ENCODE results near the gene TMA16. TPM values are rescaled to one million over a fixed set of nuclear protein-coding genes. Genes with fewer than 3 reads are reported as not detected.
"Not testable (repeated sequence)": the region's sequence is repeated elsewhere in the genome, so short reads cannot be mapped to it uniquely, and the experiment has no call there.

The TMA16 gene
- 61.4 TPM for polyA plus RNA-seq (2013, experiment 1 of 2)
- polyA plus RNA-seq (2013, experiment 2 of 2) = 61.7 TPM

DNA sequence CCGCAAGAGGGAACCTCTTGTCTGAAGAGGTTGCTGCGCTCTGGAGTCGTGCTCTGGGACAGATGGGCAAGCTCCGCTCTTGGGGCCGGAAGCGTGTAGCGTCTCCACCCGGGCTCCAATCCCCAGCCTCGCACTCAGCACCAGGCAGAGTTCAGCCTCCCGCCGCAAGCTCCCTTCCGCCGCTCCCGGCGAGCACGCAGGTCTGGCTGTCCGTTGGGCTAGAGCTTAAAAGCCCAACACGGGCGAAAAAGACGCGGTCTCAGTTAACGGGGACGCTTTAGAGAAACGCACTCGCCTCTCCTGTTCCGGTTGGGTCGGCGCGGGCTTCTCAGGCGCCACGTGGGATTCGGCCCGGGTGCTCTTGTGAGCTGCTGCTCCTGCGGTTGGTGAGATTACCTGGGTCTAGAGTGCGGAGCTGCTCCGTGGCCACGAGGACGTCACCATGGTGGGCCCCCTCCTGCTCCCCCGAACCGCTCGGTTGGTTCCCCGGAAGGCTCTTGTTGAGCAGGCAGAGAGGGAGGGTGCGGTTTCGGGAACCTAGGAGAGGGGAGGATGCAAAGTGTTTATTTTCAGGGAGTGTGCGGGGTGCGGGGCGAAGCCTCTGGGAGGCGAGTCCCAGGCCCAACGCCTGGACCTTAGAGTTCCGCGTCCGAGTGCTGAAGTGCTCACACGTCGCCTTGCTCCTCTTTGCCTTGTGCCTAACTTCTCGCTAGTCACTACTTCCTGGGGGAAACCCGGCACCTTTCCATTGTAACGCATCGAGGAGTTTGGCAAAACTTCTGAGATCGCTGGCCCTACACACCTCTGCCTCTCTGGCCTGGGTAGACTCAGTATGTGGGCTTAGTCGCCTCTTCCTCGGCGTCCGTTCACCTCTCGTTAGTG is at the start of gene TMA16:
TMA16 (plus strand) TSS at position 331 of the 882 bp plus-strand sequence; CDS start at position 443, 112 bp downstream.
- Histone ChIP-seq H2BK12ac (ENCODE audit: low read length in 2 of 2) (no peak within 1 kb of the TSS), H3K18ac (ENCODE audit: low read depth in 1 of 2, low read length in 2 of 2) (peak within 1 kb of the TSS; percentile 83 to 84), H4K8ac (ENCODE audit: low read length) (peak within 1 kb of the TSS; percentile 92), H3K4ac (ENCODE audit: low read depth in 1 of 2, low read length in 2 of 2) (peak within 1 kb of the TSS; percentile 67 to 83), H3K36me3 (ENCODE audit: control insufficient read depth in 1 of 2, insufficient read depth in 2 of 2, low read depth in 1 of 2, low read length in 2 of 2) (no peaks in the 10 kb centered on the region), H3K23ac (ENCODE audit: low read length in 2 of 2) (no peak within 1 kb of the TSS), H3K4me3 (ENCODE audit: insufficient read depth in 1 of 2, low read depth in 1 of 2, low read length in 2 of 2) (peak within 1 kb of the TSS; percentile 82 to 97), H3K14ac (ENCODE audit: low read length in 2 of 2) (no peak within 1 kb of the TSS), H3K27ac (ENCODE audit: low read length, poor library complexity, severe bottlenecking) (peak within 1 kb of the TSS; percentile 87), H4K91ac (ENCODE audit: low read length) (peak within 1 kb of the TSS; percentile 72), H3K27me3 (ENCODE audit: control insufficient read depth in 1 of 2, insufficient read depth in 1 of 2, low read length in 2 of 2) (no peaks in the 10 kb centered on the region), H2BK5ac (ENCODE audit: low read depth, low read length, poor library complexity, severe bottlenecking) (peak within 1 kb of the TSS; percentile 58), H3K9me3 (ENCODE audit: control insufficient read depth, low read length) (no peaks in the 10 kb centered on the region), H2BK15ac (ENCODE audit: low read depth, poor library complexity, severe bottlenecking) (peak within 1 kb of the TSS; percentile 61), H2AFZ (ENCODE audit: low read depth, low read length) (peak within 1 kb of the TSS; percentile 32), H2AK5ac (ENCODE audit: low read length, severe bottlenecking) (no peak within 1 kb of the TSS), H3K4me2 (ENCODE audit: low read length, poor library complexity, severe bottlenecking) (peak within 1 kb of the TSS; percentile 32), H3K79me1 (replicated peaks; ENCODE audit: low read length, poor library complexity, severe bottlenecking) (peaks cover 2% of the 10 kb centered on the region), H3K9ac (ENCODE audit: low read length) (peak within 1 kb of the TSS; percentile 97), H3K4me1 (ENCODE audit: control insufficient read depth, insufficient read depth, low read depth, low read length) (no peaks in the 10 kb centered on the region), H2BK120ac (ENCODE audit: low read depth, low read length) (peak within 1 kb of the TSS; percentile 71)
- DNase-seq = peak; percentile 96
- under 1% methylated on average over 64 of the region's 64 CpGs for WGBS

DNA sequence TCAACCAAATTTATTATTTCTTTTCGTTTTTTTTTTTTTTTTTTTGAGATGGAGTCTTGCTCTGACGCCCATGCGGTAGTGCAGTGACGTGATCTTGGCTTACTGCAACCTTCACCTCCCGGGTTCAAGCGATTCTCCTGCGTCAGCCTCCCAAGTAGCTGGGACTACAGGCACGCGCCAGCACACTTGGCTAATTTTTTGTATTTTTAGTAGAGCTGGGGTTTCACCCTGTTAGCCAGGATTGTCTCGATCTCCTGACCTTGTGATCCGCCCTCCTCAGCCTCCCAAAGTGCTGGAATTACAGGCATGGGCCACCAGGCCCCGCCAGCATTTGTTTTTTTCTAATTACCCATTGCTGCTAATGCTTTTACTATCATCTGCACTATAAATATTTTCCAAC is 47.5 kb upstream of the TMA16 start:
- H3K27me3 ChIP-seq (ENCODE audit: control insufficient read depth in 1 of 2, insufficient read depth in 1 of 2, low read length in 2 of 2); H3K9me3 ChIP-seq (ENCODE audit: control insufficient read depth, low read length); H2AFZ ChIP-seq (ENCODE audit: low read depth, low read length); H4K91ac ChIP-seq (ENCODE audit: low read length); H2BK120ac ChIP-seq (ENCODE audit: low read depth, low read length); H3K4me1 ChIP-seq (ENCODE audit: control insufficient read depth, insufficient read depth, low read depth, low read length); H2BK15ac ChIP-seq (ENCODE audit: low read depth, poor library complexity, severe bottlenecking); H2BK12ac ChIP-seq (ENCODE audit: low read length in 2 of 2); H3K4me3 ChIP-seq (ENCODE audit: insufficient read depth in 1 of 2, low read depth in 1 of 2, low read length in 2 of 2); H2BK5ac ChIP-seq (ENCODE audit: low read depth, low read length, poor library complexity, severe bottlenecking); H3K4me2 ChIP-seq (ENCODE audit: low read length, poor library complexity, severe bottlenecking); H3K9ac ChIP-seq (ENCODE audit: low read length); H3K4ac ChIP-seq (ENCODE audit: low read depth in 1 of 2, low read length in 2 of 2); H3K23ac ChIP-seq (ENCODE audit: low read length in 2 of 2); H3K27ac ChIP-seq (ENCODE audit: low read length, poor library complexity, severe bottlenecking); H3K36me3 ChIP-seq (ENCODE audit: control insufficient read depth in 1 of 2, insufficient read depth in 2 of 2, low read depth in 1 of 2, low read length in 2 of 2); H2AK5ac ChIP-seq (ENCODE audit: low read length, severe bottlenecking); H3K14ac ChIP-seq (ENCODE audit: low read length in 2 of 2); H4K8ac ChIP-seq (ENCODE audit: low read length); H3K18ac ChIP-seq (ENCODE audit: low read depth in 1 of 2, low read length in 2 of 2); H3K79me1 ChIP-seq (replicated peaks; ENCODE audit: low read length, poor library complexity, severe bottlenecking); DNase-seq: not testable (repeated sequence)
- 96% methylated on average over 12 of the region's 12 CpGs for WGBS

DNA sequence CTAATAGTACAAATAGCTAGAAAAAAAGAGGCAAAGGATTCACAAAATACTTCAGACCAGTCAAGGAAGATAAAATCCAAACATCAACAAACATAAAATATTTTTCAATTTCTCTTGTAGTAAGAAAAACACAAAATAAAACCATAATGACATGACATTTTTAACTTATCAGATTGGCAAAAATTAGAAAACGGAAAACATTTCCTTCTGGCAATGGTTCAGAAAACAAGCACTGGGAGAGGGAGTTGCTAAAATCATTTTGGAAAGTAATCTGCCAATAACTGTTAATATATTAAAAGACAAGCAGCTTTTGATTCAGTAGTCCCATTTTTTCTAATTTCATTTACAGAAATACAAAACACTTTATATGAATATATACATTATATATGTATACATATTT is 47.0 kb upstream of the TMA16 start:
- WGBS = no CpG with 5 or more reads among the region's 1 CpG
- no peak overlapping the region for H3K9ac ChIP-seq (ENCODE audit: low read length)
- DNase-seq = no peak
- H3K14ac ChIP-seq (ENCODE audit: low read length in 2 of 2) = no peak overlapping the region
- H2BK12ac ChIP-seq (ENCODE audit: low read length in 2 of 2) = no peak overlapping the region
- no peak overlapping the region for H3K23ac ChIP-seq (ENCODE audit: low read length in 2 of 2)
- no peak overlapping the region for H3K4ac ChIP-seq (ENCODE audit: low read depth in 1 of 2, low read length in 2 of 2)
- H3K4me3 ChIP-seq (ENCODE audit: insufficient read depth in 1 of 2, low read depth in 1 of 2, low read length in 2 of 2) = no peak overlapping the region
- no peak overlapping the region for H2BK5ac ChIP-seq (ENCODE audit: low read depth, low read length, poor library complexity, severe bottlenecking)
- H3K4me1 ChIP-seq (ENCODE audit: control insufficient read depth, insufficient read depth, low read depth, low read length) = no peaks in the 10 kb centered on the region
- no peak overlapping the region for H2AK5ac ChIP-seq (ENCODE audit: low read length, severe bottlenecking)
- H4K8ac ChIP-seq (ENCODE audit: low read length) = no peak overlapping the region
- no peak overlapping the region for H3K4me2 ChIP-seq (ENCODE audit: low read length, poor library complexity, severe bottlenecking)
- no peaks in the 10 kb centered on the region for H3K36me3 ChIP-seq (ENCODE audit: control insufficient read depth in 1 of 2, insufficient read depth in 2 of 2, low read depth in 1 of 2, low read length in 2 of 2)
- H3K27ac ChIP-seq (ENCODE audit: low read length, poor library complexity, severe bottlenecking) = no peak overlapping the region
- H3K9me3 ChIP-seq (ENCODE audit: control insufficient read depth, low read length) = no peaks in the 10 kb centered on the region
- no peak overlapping the region for H2BK120ac ChIP-seq (ENCODE audit: low read depth, low read length)
- H3K27me3 ChIP-seq (ENCODE audit: control insufficient read depth in 1 of 2, insufficient read depth in 1 of 2, low read length in 2 of 2) = no peaks in the 10 kb centered on the region
- no peaks in the 10 kb centered on the region for H3K79me1 ChIP-seq (replicated peaks; ENCODE audit: low read length, poor library complexity, severe bottlenecking)
- no peak overlapping the region for H4K91ac ChIP-seq (ENCODE audit: low read length)
- no peak overlapping the region for H2BK15ac ChIP-seq (ENCODE audit: low read depth, poor library complexity, severe bottlenecking)
- H3K18ac ChIP-seq (ENCODE audit: low read depth in 1 of 2, low read length in 2 of 2) = no peak overlapping the region
- no peak overlapping the region for H2AFZ ChIP-seq (ENCODE audit: low read depth, low read length)

DNA sequence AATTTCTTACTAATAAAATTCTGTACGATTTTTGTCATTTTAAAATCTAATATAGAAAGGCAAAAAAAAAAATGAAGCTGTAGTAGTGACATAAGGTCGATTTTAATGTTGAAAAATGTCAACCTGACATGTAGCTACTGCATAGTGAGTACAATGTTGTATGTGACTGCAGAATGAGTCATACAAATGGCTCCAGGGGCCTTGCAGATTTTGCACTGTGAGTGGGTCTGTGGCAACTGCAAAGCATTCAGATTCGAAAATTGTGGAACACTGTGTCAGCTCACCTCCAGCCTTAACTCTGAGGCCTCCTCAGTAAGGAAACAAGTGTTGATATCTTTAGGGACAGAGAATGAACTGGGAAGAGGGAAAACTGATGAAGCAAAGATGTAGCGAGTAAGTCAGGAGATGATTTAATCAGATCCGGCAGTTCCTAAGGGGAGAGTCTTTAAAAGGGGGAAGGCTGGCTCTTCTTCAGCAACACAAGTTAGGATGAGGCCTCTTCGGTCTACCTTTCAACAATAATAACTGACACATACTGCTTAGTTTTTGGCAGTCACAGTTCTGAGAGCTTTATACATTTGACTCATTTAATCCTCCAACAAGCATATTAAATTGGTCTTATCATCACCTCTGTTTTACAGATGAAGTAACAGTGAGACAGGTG is 45.8 kb upstream of the TMA16 start:
- H2BK120ac ChIP-seq (ENCODE audit: low read depth, low read length) = no peak overlapping the region
- H3K36me3 ChIP-seq (ENCODE audit: control insufficient read depth in 1 of 2, insufficient read depth in 2 of 2, low read depth in 1 of 2, low read length in 2 of 2) = no peaks in the 10 kb centered on the region
- H2BK15ac ChIP-seq (ENCODE audit: low read depth, poor library complexity, severe bottlenecking) = no peak overlapping the region
- H2AK5ac ChIP-seq (ENCODE audit: low read length, severe bottlenecking) = no peak overlapping the region
- no peaks in the 10 kb centered on the region for H3K4me1 ChIP-seq (ENCODE audit: control insufficient read depth, insufficient read depth, low read depth, low read length)
- H2AFZ ChIP-seq (ENCODE audit: low read depth, low read length) = peak overlapping the region; percentile 69
- no peak overlapping the region for H3K14ac ChIP-seq (ENCODE audit: low read length in 2 of 2)
- no peak overlapping the region for H3K4me2 ChIP-seq (ENCODE audit: low read length, poor library complexity, severe bottlenecking)
- no peak overlapping the region for H3K9ac ChIP-seq (ENCODE audit: low read length)
- 58% methylated on average over 6 of the region's 6 CpGs for WGBS
- no peak overlapping the region for H3K23ac ChIP-seq (ENCODE audit: low read length in 2 of 2)
- peak overlapping the region in 1 of 2 experiments; percentile 49 for H3K4ac ChIP-seq (ENCODE audit: low read depth in 1 of 2, low read length in 2 of 2)
- H3K27ac ChIP-seq (ENCODE audit: low read length, poor library complexity, severe bottlenecking) = no peak overlapping the region
- no peak overlapping the region for H2BK5ac ChIP-seq (ENCODE audit: low read depth, low read length, poor library complexity, severe bottlenecking)
- H4K91ac ChIP-seq (ENCODE audit: low read length) = no peak overlapping the region
- peak overlapping the region in 1 of 2 experiments; percentile 50 for H3K18ac ChIP-seq (ENCODE audit: low read depth in 1 of 2, low read length in 2 of 2)
- H3K9me3 ChIP-seq (ENCODE audit: control insufficient read depth, low read length) = no peaks in the 10 kb centered on the region
- peak; percentile 76 for DNase-seq
- no peak overlapping the region for H4K8ac ChIP-seq (ENCODE audit: low read length)
- no peak overlapping the region for H3K4me3 ChIP-seq (ENCODE audit: insufficient read depth in 1 of 2, low read depth in 1 of 2, low read length in 2 of 2)
- no peaks in the 10 kb centered on the region for H3K79me1 ChIP-seq (replicated peaks; ENCODE audit: low read length, poor library complexity, severe bottlenecking)
- H3K27me3 ChIP-seq (ENCODE audit: control insufficient read depth in 1 of 2, insufficient read depth in 1 of 2, low read length in 2 of 2) = no peaks in the 10 kb centered on the region
- H2BK12ac ChIP-seq (ENCODE audit: low read length in 2 of 2) = peak overlapping the region in 1 of 2 experiments; percentile 42

Measured in mesenchymal stem cell (in vitro differentiated cells and primary cell).